ENCODE measurements around the gene C4B.

- TF ChIP-seq ZNF362 (tag by site-specific recombination; IDR thresholded peaks at IDR 0.05) (no peak), ZBTB49 (tag by site-specific recombination; IDR thresholded peaks at IDR 0.05; ENCODE audit: low read depth) (no peak), PRDM10 (tag by site-specific recombination; IDR thresholded peaks at IDR 0.05) (no peak)
Observed at GRCh38 chr6:31968791-31969711, 45.5 kb upstream of the C4B start.
